ENCODE measurements around the gene SUFU.

- no peak for TF ChIP-seq POLR2A (IDR thresholded peaks at IDR 0.05)
- no peak for TF ChIP-seq CTCF (IDR thresholded peaks at IDR 0.05)
These were observed 6.2 kb upstream of the SUFU start for GRCh38 chr10:102497545-102497944.

Data from stomach (tissue), 4 donors.